Neural progenitor cell (in vitro differentiated cells): ENCODE measurements around the gene P2RY6.

Source experiments
- CTCF ChIP-seq: fragments of 200-600 bp; sonication (generic); IDR thresholded peaks from 2 replicates; pipeline ENCODE4 v1.5.1; 2017; ENCODE audit warnings: antibody characterized with exemption, mild to moderate bottlenecking
- EZH2phosphoT487 ChIP-seq: fragments of 200-600 bp; sonication (generic); IDR thresholded peaks from 2 replicates; pipeline ENCODE4 v1.6.1; 2017; ENCODE audit warnings: antibody characterized with exemption

DNA sequence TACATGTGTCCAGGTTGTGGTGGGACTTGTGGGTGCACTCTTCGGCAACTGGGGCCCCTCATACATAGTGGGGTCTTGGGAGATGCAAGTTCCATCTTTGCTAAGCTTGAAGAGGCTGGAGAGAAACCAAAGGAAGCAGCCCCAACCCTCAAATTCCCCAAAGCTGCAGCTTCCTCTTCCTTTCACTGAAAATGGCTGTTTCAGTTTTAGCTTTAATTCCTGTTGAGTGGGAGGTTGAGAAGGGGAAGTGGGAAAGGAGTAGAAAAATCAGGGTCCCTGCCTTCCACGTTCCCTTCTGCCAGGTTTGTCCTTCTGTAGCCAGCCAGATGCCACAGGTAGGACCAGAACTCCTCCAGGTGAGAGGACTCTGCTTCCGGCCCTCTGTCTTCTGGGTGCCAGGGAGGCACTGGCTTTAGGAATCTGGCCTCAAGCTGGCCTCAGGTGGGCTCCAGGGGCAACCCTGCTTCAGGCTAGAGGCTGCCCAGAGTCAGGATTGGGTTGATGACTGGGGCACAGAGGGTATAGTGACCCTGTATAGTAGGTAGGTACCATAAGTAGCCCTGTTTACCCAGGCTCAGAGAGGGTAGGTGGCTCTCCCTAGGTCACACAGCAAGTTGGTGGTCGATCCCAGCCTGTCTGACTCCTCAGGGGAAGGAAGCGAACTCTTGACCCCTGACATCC lies 16.2 kb downstream of the P2RY6 start:
- TF ChIP-seq CTCF (no peak), EZH2phosphoT487 (no peak)
